Measurements from ENCODE around the gene ATF7IP2. TPM values are rescaled to one million over a fixed set of nuclear protein-coding genes. Genes with fewer than 3 reads are reported as not detected.

The ATF7IP2 gene
- total and polyA plus RNA-seq, 2 of the 13 experiments (the other 11 are each of a cell fraction or from before 2014, with no cell fraction given): 117 to 217 TPM

- TF ChIP-seq NRL (CRISPR knock-in tag; IDR thresholded peaks at IDR 0.05; ENCODE audit: borderline replicate concordance): no peak
- no peak for TF ChIP-seq TBX2 (CRISPR knock-in tag; IDR thresholded peaks at IDR 0.05; ENCODE audit: borderline replicate concordance)
- TF ChIP-seq FOXA3 (CRISPR knock-in tag; IDR thresholded peaks at IDR 0.05): 0 out of 2 replicates have a peak, but pooled peaks have one; percentile 37
- TF ChIP-seq ELF1 (CRISPR knock-in tag; IDR thresholded peaks at IDR 0.05): no peak
- no peak for TF ChIP-seq ZNF766 (CRISPR knock-in tag; IDR thresholded peaks at IDR 0.05; ENCODE audit: borderline replicate concordance)
- TF ChIP-seq ZNF484 (CRISPR knock-in tag; IDR thresholded peaks at IDR 0.05; ENCODE audit: borderline replicate concordance, low read depth): no peak
- TF ChIP-seq KDM5B (CRISPR knock-in tag; IDR thresholded peaks at IDR 0.05; ENCODE audit: borderline replicate concordance): no peak
- TF ChIP-seq NONO (IDR thresholded peaks at IDR 0.05): no peak
- TF ChIP-seq NONO (CRISPR knock-in tag; conservative IDR thresholded peaks at IDR 0.05): 0 out of 2 replicates have a peak, but pooled peaks have one; percentile 29
- no peak for TF ChIP-seq ZNF136 (CRISPR knock-in tag; IDR thresholded peaks at IDR 0.05; ENCODE audit: low read depth)
- peak; percentile 96 for TF ChIP-seq GZF1 (CRISPR knock-in tag; IDR thresholded peaks at IDR 0.05)
- TF ChIP-seq NFE2L1 (CRISPR knock-in tag; IDR thresholded peaks at IDR 0.05; ENCODE audit: borderline replicate concordance): no peak
- no peak for TF ChIP-seq PLSCR1 (CRISPR knock-in tag; IDR thresholded peaks at IDR 0.05; ENCODE audit: borderline replicate concordance)
- TF ChIP-seq MTERF4 (CRISPR knock-in tag; IDR thresholded peaks at IDR 0.05): no peak
- TF ChIP-seq PRMT3 (CRISPR knock-in tag; IDR thresholded peaks at IDR 0.05; ENCODE audit: borderline replicate concordance, low read depth): no peak
- TF ChIP-seq HES4 (CRISPR knock-in tag; IDR thresholded peaks at IDR 0.05; ENCODE audit: borderline replicate concordance): no peak
- no peak for TF ChIP-seq MXD1 (CRISPR knock-in tag; IDR thresholded peaks at IDR 0.05)
- TF ChIP-seq TFDP1 (CRISPR knock-in tag; IDR thresholded peaks at IDR 0.05; ENCODE audit: borderline replicate concordance): no peak
- no peak for TF ChIP-seq BHLHE40 (IDR thresholded peaks at IDR 0.05; ENCODE audit: low read length)
- no peak for TF ChIP-seq RELA (CRISPR knock-in tag; IDR thresholded peaks at IDR 0.05)
- no peak for TF ChIP-seq MTF2 (CRISPR knock-in tag; IDR thresholded peaks at IDR 0.05; ENCODE audit: borderline replicate concordance)
- TF ChIP-seq SMC3 (IDR thresholded peaks at IDR 0.05; ENCODE audit: low read length): peak; percentile 90
- TF ChIP-seq PRDM10 (CRISPR knock-in tag; IDR thresholded peaks at IDR 0.05; ENCODE audit: low read depth): no peak
- TF ChIP-seq ZNF644 (CRISPR knock-in tag; IDR thresholded peaks at IDR 0.05; ENCODE audit: low read depth): no peak; the same call in 1 of the 2 replicates
Measured at GRCh38 chr16:10521681-10522274, 135.9 kb downstream of the ATF7IP2 start (continued).
